ENCODE results near the gene ANKRD60.

Gene ANKRD60, protein sequence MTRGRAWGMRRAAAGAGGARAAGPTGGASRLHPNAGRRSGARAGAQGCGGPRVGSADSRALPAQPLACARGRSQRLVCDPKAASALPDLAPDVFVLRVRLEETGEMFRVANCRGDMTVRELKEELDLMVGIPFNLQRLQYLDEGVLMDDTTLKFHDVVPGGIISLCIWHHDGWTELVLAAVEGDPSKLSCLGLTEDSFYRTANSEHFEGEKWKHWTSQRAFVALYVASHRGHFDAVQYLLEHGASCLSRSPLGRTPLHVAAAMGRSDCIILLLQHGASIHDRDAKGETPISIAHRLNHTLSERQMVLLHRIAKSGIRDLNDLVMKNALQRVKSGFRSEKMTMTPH

DNA sequence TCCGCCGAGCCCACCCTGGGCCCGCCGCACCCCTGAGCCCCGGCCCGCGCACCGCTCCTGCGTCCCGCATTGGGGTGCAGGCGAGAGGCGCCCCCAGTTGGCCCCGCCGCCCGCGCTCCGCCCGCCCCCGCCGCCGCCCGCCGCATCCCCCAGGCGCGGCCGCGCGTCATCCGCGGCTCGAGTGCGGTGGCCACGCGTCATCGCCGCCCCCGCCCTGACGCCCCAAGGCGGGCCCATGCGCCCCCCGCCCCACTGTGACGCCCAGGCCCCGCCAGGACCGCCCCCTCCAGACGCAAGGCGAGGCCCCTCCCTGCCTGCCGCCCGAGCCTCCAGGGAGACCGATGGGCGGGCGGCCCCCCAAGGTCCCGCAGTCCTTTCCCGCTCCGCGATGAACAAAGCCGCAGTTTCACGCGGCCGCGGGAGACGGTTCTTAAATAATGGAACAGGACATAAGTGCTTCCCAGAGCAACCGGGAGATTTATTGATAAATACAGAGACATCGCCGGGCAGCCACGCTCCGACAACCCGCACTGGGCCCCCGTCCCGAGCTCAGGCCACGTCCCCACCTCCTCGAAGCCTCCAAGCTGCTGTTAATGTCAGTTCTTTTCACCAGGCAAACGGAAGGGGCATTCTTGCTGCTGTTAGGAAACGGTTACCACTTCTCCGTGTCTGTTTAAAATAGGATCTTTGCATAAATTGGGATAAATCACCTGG, at the start of gene ANKRD60:
TSS of gene ANKRD60 (minus strand) at position 170 of the 714 bp plus-strand sequence. CDS start at position 170, 0 bp downstream.
- peak; percentile 7 for DNase-seq

DNA sequence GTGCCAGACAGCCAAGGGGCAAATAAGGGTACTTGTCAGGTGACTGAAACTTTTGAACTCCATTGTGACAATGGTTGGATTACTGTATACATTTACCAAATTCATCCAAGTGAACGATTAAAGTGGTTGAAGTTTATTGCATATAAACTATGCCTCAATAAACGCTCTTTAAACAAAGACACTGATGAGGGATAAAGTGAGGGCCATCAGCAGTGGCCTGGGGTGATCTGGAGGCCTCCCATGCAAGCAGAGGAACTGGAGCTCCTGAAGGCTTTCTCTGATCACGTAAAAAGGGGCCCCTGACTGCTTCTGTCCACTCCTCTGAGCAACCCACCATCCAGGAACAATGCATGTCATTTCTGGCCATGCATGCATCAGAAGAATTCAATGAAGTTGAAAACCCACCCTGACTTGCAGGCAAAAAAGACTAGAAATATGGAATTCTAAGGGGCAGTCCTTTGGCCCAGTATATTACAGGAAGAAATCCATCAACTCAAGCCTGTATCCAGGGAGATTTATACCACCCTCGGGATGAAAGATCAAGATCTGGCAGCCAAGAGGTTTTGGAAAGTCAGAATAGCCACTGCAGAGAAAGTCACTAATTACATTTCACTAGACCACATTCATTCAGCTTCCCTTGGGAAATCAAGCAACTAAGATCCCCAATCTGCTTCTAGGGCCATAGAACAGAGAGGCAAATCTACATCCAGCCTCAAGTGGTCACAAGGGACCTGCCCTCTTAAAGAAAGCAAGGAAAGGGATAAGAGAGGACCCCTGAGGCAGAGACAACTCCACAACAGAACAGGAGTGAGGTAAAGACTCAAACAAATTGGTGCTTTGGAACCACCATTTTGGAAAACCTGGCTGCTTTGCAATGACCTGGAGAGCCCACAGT, 49.4 kb upstream of the ANKRD60 start:
- no peak for DNase-seq

DNA sequence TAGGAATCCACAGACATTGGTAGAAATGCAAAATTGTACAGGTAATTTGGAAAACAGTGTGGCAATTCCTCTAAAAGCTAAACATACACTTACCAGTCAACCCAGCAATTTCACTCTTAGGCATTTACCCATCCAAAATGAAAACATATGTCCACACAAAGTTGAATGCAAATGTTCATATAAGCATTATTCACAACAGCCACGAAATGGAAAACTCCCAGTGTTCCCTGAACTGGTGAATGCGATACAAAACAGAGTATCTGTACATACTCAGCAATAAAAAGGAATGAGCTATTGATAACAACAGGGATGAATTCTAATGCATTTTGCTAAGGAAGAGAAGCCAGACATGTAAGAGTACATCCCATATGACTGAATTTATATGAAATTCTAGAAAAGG, 48.7 kb upstream of the ANKRD60 start:
- no peak for DNase-seq

DNA sequence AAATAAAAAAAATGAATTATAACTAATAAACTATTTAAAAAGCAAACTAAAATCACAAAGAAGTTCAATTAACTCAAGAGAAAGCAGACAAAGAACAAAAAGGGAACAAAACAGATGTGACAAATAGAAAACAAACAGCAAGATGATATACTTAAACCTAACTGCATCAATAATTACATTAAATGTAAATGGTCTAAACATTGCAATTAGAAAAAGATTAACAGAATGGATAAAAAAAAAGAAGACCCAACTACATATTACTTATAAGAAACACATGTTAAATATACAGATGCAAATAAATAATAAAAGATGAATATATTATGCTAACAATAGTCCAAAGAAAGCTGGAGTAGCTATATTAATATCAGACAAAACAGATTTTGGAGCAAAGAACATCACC, 45.9 kb upstream of the ANKRD60 start:
- DNase-seq, result no peak

DNA sequence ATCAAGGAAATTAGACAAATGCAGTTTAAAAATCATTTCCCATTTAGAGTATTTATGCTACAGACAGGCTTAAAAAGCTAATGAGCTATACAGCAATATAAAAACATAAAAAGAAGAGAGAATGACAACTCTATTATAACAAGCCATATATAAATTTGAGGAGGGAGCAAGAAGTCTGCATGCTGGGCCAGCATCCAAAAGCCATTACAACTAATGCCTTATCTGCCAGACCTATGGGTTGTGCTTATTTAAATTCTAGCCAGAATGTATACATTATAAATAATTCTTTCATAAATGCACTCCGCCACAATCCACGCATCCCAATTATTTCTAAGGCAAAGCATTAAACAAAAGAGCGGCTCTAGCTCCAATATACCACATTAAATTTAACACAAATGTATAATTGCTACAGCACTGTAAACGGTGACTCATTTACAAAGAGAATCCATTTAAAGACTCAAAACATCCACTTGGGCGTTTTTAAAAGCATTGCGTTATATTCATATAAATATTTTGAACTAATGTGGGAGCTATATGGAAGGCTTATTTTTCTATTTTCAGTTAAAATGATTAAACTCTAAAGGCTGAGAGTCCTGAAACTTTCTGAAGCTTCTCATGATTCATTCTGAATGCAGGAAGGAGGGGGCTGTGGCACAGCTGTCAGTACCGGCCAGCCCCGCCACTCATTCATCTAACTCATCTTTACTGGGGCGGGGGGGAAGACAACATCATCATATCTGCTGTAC, 43.3 kb upstream of the ANKRD60 start:
- no peak for DNase-seq

DNA sequence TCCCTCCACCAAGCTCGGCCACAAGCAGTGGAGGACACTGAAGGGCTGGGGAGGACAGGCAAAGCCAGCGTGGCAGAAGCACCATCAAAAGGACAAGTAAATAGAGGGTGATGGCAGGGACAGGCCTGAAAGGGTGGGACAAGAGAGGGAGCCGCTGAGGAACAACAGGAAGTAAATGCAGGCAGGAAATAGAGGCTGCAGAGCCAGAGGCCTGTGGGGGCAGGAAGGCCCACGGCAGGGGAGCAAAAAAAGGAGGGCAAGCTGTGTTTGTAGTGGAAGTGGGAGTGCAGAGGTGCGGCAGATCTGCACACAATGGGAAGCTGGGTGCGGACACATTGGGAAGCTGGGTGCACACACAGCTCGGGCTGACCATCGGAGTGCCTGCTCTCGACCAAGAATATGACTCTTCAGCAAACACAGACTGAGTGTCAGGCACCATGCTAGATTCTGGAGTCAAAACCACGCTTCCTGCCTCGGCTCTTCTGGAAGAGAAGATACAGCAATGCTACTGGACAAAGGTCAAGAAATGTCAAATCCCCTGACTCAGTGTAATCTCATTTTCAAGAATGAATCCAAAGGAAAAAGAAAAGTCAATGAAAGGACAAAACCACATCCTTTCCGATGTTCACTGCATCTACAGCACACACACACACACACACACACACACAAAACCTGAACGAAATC, 40.6 kb upstream of the ANKRD60 start:
- DNase-seq, result no peak

DNA sequence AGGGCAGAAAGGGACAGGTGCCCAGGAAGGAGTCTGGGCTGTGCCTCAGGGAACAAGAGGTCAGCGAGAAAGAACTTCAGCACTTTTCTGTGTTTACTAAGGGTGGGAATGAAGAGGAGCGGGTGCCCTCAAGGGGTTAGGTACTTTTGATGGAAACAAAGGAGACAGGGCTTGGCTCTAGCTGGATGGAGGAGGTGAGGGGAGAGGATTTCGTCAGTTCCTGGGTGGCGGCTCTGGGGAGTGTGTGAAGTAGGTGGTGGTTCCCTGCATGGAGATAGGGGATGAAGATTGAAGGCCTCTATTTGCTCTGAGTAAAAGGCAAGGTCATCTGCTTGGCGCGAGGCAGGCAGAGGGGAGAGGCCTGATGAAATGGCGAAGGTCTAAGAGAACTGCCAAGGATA, 40.0 kb upstream of the ANKRD60 start:
- DNase-seq, result no peak

DNA sequence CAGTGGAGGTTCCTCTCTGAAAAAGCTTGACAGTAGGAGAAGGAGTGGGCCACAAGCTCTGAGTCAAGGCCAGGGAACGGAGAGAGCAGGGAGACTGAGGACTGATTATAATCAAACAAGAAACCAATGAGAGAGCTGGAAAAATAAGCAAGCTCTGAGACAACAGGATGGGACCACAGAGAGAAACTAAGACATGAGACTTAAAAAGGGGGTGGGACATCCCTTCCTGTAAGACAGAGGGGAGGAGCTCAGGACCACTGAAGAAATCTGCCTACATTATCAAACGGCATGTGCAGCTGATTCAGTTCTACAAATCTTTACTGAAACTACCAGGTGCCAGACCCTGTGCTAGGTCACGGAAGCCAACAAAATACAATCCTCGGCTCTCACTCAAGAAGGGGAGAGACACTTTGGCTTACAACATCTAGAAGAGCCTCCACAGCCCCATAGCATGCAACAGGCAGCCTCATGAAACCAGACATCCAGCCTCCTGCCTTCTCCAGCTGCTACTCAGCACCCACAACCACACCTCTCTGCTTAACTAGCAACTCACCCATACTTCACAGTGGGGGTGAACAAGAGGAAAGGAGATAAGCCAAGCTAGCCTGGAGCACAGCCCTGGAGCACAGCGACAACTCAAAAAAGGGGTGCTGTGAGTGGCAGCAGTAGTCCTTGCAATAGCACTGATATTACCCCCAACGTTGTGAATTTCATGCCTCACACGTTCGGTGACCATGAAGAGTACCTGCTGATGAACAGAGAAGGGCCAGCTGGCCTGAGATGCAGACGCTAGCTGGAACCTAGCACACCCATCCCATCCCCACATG, 39.1 kb upstream of the ANKRD60 start:
- no peak for DNase-seq

DNA sequence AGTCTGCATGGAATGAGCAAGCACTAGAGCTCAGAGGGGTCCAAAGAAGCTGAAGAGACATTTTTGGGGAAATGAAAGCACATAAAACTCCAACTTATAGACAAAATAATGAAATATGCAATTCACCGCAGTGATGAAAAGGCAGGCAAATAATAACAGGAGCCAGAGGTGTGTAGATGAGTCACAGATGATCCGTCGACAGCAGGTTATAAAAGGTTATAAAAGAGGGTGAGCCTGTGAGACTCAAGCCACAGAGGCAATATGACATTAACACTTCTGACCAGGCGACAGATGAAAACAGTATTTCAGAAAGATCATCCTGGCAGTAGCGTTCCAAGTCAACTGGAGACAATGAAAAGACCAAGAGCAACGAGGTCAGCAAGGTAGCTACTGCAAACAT, 35.8 kb upstream of the ANKRD60 start:
- DNase-seq, result no peak

DNA sequence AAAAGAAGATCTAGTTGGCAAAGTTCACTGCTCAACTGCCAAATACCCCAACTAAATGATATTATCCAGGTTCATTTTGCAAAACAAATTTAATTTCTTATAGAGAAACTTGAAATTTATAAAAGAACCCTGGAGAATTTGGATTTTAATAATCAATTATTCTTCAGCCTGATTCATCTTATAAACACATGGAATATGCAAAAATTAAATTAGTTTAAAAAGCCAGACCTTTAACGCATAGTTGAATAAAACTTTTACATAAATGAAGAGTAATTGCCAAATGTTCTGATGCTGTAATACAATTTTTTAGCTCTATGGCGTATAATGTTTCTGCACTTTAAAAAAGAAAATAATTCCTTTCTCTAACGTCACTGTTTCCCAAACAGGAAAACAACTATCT, 33.2 kb upstream of the ANKRD60 start:
- no peak for DNase-seq

DNA sequence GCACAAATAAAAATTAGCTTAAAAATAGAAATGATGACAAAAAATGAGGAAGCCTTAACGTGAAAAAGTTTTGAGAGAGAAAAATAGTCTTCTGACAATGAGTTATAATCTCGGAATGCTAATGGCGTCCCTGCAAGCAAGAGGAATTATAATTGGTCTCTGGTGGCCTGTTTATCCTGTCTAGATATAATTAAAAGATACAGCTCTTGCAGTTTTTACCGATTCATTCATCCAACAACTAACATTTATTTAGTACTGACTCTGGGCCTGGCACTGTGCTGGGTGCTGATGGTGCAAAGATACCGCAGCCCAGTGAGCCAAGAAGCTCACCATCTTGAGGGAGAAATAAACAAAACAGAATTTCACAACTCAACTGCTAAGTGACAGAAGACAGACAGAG, 31.6 kb upstream of the ANKRD60 start:
- no peak for DNase-seq

DNA sequence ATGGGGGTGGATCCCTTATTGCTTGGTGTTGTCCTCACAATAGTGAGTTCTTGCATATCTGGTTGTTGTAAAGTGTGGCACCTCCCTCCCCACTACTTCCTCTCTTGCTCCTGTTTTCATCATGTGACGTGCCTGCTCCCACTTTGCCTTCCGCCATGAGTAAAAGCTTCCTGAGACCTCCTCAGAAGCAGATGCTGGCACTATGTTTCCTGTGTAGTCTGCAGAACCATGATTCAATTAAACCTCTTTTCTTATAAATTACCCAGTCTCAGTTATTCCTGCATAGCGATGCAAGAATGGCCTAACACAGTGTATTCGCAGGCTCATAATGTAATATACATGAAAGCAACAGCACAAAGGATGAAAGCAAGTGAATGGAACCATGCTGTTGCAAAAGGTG, 28.4 kb upstream of the ANKRD60 start:
- DNase-seq, result no peak

DNA sequence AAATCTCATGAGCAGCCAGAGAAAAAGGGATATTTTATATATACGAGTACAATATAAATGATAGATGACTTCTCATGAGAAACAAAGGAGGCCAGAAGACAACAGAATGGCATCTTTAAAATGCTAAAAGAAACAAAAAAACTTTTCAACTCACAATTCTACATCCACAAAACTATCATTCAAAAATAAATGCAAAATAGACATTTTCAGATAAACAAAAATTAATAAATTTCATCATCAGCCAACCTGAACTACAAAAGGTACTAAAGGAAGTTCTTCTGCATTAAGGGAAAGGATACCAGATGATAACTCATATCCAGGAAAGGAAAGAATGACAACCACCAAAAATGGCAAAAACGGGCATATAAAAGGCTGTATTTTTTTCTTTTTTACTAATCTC, 27.9 kb upstream of the ANKRD60 start:
- DNase-seq, result no peak

DNA sequence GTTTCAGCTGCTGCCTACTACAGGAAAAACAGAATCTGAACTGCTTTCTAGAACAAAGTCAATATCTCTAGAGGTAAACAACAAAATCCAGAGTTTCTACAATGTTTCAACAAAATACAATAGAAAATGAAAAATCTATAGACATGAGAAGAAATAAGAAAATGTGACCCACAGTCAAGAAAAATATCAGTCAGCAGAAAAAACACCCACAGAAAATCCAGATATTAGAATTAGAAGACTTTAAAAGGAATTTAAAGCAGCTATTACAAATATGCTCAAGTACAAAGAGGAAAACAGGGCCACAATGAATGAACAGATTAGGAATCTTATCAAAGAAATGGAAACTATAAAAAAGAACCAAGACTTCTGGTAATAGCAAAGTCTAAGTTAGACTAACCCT, 26.4 kb upstream of the ANKRD60 start:
- DNase-seq, result no peak

DNA sequence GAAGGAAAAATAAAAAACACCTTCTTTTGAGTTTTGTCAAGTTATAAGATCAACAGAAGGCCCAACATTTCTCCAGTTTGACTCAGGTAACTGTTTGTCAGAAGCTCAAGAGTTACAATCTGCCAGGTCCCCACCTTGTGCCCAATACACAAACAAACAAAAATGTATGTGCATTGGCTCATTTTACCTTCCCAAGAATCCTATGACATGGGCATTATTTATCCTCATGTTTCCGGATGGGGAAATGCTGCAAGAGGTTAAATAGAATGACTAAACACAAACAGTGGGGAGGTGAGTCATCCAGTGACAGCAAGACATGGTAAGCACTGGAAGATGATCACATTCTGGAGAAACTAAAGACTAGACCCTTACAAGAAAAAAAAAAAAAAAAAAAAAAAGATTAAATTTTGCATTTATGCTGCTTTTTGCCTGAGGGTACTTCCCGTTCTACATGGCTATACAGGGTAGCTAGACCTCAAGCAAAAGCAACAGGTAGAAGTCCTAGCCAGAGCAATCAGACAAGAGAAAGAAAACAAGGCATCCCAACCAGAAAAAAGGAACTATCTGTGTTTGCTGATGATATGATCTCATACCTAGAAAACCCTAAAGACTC, 23.6 kb upstream of the ANKRD60 start:
- no peak for DNase-seq

DNA sequence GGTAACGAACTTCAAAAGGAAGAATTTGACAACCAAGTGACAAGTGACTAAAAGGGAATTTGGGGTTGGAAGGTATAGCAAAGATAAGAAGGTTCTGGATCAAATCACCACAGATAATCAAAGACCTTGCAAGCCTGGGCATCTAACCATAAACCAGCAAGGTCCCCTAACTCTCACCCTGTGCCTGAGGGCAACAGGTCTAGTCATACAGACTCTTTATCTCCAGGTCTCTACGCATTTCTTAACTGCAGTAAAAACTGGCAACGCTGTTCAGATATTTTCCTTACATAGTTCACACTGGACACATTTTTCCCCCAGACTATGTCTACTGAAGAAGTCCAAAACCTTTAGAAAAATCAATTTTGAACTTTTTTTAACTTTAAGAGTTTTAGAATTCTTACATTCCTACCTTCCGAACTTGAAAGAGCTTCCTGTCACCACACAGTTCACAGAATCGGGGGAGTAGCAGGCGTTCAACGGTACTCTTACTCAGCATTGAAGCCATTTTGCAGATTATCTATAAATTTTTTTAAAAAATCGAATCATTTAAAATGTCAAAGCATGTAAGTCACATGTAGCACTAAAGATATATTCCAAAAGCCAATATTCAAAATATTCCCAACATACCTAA, 23.0 kb upstream of the ANKRD60 start:
- DNase-seq, result no peak

DNA sequence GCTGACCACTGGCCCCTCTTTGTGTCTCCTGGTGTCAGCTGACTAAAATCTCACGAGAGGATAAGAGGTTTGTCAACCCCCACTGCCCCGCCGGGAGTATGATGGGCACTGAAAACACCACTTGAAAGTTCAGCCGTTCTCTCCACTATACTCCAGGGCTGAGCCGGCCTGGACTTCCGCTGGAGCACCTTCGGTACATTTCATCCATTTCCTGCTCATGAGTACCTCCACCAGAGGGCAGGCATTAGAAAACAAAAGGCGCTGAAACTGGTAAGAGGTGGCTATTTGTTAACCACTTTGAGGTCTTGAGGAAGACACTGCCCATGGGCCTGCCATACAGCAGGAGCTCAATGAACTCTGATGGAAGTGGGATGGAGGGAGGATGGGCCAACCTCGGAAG, 17.9 kb upstream of the ANKRD60 start:
- DNase-seq, result no peak

DNA sequence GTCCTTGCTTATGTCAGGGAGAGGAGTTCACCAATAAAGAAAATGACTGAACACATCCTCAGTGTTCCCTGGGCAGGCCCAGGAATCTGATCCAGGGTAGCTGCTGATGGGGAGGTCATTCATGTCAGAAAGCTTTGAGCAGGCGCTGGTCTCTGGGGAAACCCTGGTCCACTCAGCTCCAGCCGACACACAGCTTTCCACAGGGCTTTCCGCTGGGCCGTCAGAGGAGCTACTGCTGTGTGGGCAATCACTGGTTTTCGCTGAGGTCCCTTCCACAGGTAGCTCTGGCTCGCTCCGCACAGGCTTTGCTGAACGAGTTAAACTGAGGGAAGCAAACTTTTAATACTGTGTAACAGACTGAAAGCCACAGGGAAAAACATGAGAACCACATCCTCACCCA, 17.5 kb upstream of the ANKRD60 start:
- DNase-seq, result no peak

DNA sequence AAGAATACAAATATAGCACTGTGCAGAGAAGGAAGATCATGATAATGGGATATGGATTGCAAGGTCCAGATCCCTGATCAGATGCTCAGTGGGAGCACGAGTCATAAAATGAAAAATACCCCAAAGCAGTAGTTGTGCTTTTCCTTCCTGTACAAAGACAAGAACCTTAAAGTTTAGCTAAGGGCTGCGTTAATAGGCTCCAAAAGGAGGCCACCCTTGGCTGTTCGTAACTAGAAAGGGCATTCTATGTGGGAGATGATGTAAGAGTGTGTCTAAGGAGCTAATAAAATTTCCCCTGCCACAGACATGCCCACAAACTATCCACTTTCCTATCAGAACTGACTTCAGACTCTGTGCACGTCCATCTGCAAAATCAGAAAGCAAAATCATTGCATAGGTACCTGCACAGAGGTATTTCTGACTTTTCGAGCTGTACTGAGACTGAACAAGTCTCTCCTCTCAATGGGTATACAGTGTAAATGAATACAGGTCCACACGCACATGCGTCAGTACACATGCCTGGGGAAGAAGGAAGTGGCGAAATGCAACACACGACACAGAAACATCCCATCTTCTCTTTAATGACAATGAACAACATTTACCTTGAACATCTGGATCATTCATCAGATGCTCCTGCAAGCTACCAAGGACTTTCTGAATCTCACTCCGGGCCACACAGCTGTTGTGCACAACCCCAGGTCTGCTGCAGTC, 16.9 kb upstream of the ANKRD60 start:
- no peak for DNase-seq
